Epithelial cell of prostate (primary cell): ENCODE results near the gene TTC7B.
A peak's percentile ranks its signal among the peaks of the same experiment; 100 is the strongest.

Experiments
- DNase-seq: peaks from one replicate; pipeline ENCODE4 v3.0.0-alpha.2; 2011; ENCODE audit warnings: low read depth, low spot score
- H3K27ac ChIP-seq: fragments of 450-650 bp; 2 replicates; pipeline ENCODE4 v1.5.1; 2017; ENCODE audit warnings: mild to moderate bottlenecking

The TTC7B gene

GRCh38 chr14:90720336-90720735 lies 95.9 kb downstream of the TTC7B start:
- DNase-seq = no peak
- no peak overlapping the region for H3K27ac ChIP-seq

GRCh38 chr14:90717916-90718315 lies 98.3 kb downstream of the TTC7B start:
- H3K27ac ChIP-seq = no peak overlapping the region
- no peak for DNase-seq

- no peak for DNase-seq
- no peak overlapping the region for H3K27ac ChIP-seq
These were observed 100.2 kb downstream of the TTC7B start for GRCh38 chr14:90715993-90716392.

GRCh38 chr14:90715495-90715894 lies 100.7 kb downstream of the TTC7B start:
- no peak overlapping the region for H3K27ac ChIP-seq
- no peak for DNase-seq

- DNase-seq = no peak
- H3K27ac ChIP-seq = no peak overlapping the region
These were observed 101.4 kb downstream of the TTC7B start for GRCh38 chr14:90714811-90715210.

GRCh38 chr14:90704738-90705392 lies 111.4 kb downstream of the TTC7B start:
- H3K27ac ChIP-seq = no peak overlapping the region
- no peak for DNase-seq

GRCh38 chr14:90703841-90704737 lies 112.1 kb downstream of the TTC7B start:
- H3K27ac ChIP-seq = no peak overlapping the region
- no peak for DNase-seq

GRCh38 chr14:90700933-90701776 lies 115.1 kb downstream of the TTC7B start:
- no peak for DNase-seq
- H3K27ac ChIP-seq = no peak overlapping the region

GRCh38 chr14:90699016-90699415 lies 117.2 kb downstream of the TTC7B start:
- no peak for DNase-seq
- H3K27ac ChIP-seq = no peak overlapping the region

GRCh38 chr14:90698379-90698869 lies 117.8 kb downstream of the TTC7B start:
- H3K27ac ChIP-seq = no peak overlapping the region
- no peak for DNase-seq

- no peak overlapping the region for H3K27ac ChIP-seq
- no peak for DNase-seq
These were observed 118.5 kb downstream of the TTC7B start for GRCh38 chr14:90697577-90698206.

- DNase-seq = no peak
- no peak overlapping the region for H3K27ac ChIP-seq
These were observed 119.1 kb downstream of the TTC7B start for GRCh38 chr14:90697132-90697531.

GRCh38 chr14:90696720-90697119 lies 119.5 kb downstream of the TTC7B start:
- DNase-seq = no peak
- H3K27ac ChIP-seq = no peak overlapping the region

GRCh38 chr14:90695997-90696660 lies 120.1 kb downstream of the TTC7B start:
- no peak overlapping the region for H3K27ac ChIP-seq
- no peak for DNase-seq

- DNase-seq = peak; percentile 18
- H3K27ac ChIP-seq = no peak overlapping the region
These were observed 122.8 kb downstream of the TTC7B start for GRCh38 chr14:90693413-90693812.

- DNase-seq = no peak
- no peak overlapping the region for H3K27ac ChIP-seq
These were observed 123.4 kb downstream of the TTC7B start for GRCh38 chr14:90692826-90693225.

- no peak for DNase-seq
- H3K27ac ChIP-seq = no peak overlapping the region
These were observed 124.2 kb downstream of the TTC7B start for GRCh38 chr14:90692061-90692460.

GRCh38 chr14:90691627-90692026 lies 124.6 kb downstream of the TTC7B start:
- no peak overlapping the region for H3K27ac ChIP-seq
- no peak for DNase-seq

GRCh38 chr14:90687680-90688079 lies 128.6 kb downstream of the TTC7B start:
- H3K27ac ChIP-seq = no peak overlapping the region
- DNase-seq = no peak

- peak overlapping the region; percentile 71 for H3K27ac ChIP-seq
- no peak for DNase-seq
These were observed 133.6 kb downstream of the TTC7B start for GRCh38 chr14:90682615-90683014.
